ENCODE results near the gene TRIB2.

Gene TRIB2

GRCh38 chr2:12708508-12709206 lies 8.1 kb upstream of the TRIB2 start:
- POLR2A ChIA-PET, result no interaction called here
- CTCF ChIA-PET, result interaction anchor here (1.4 kb wide), 1 partner anchor 8 kb away, joined by 3 read pairs; the partner anchor contains the start of gene TRIB2
- DNase-seq (ENCODE audit: extremely low spot score), result no peak
- TF ChIP-seq L3MBTL2 (conservative IDR thresholded peaks at IDR 0.05) (no peak), ZNF384 (IDR thresholded peaks at IDR 0.05) (no peak), SP1 (IDR thresholded peaks at IDR 0.05) (no peak), HDGF (IDR thresholded peaks at IDR 0.05; ENCODE audit: borderline replicate concordance) (no peak), ELF4 (IDR thresholded peaks at IDR 0.05) (no peak), NFRKB (IDR thresholded peaks at IDR 0.05) (no peak), TARDBP (IDR thresholded peaks at IDR 0.05) (no peak), FOXM1 (IDR thresholded peaks at IDR 0.05; ENCODE audit: borderline replicate concordance) (no peak), SUZ12 (IDR thresholded peaks at IDR 0.05) (no peak), ARNT (IDR thresholded peaks at IDR 0.05) (no peak), PKNOX1 (IDR thresholded peaks at IDR 0.05) (no peak), FOXK2 (IDR thresholded peaks at IDR 0.05) (no peak), LEF1 (IDR thresholded peaks at IDR 0.05; ENCODE audit: borderline replicate concordance) (no peak), BHLHE40 (IDR thresholded peaks at IDR 0.05; ENCODE audit: borderline replicate concordance) (no peak), CTBP1 (IDR thresholded peaks at IDR 0.05; ENCODE audit: borderline replicate concordance) (no peak), FOXA1 (IDR thresholded peaks at IDR 0.05) (no peak)

DNA sequence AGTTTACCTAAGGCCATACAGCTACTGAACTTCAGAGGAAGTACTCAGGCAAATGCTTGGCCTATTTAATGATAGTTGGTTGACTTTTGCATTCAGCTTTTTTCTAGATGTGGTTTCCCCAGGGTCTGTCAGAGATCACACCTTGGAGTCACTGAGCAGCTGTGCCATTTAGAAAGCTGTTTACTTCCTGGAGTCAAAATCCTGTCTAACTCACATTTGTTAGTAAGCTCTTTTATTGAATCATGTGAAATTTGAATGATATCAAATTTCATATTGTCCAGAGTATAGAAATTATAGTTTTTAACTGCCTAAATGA lies 7.6 kb upstream of the TRIB2 start:
- ChIA-PET CTCF (no interaction called here), POLR2A (no interaction called here)
- DNase-seq (ENCODE audit: extremely low spot score), result no peak
- TF ChIP-seq FOXA1 (IDR thresholded peaks at IDR 0.05) (no peak), NFRKB (IDR thresholded peaks at IDR 0.05) (no peak), LEF1 (IDR thresholded peaks at IDR 0.05; ENCODE audit: borderline replicate concordance) (no peak), TARDBP (IDR thresholded peaks at IDR 0.05) (no peak)

- ChIA-PET POLR2A (no interaction called here), CTCF (no interaction called here)
- no peak for DNase-seq (ENCODE audit: extremely low spot score)
- TF ChIP-seq LEF1 (IDR thresholded peaks at IDR 0.05; ENCODE audit: borderline replicate concordance) (no peak), CTBP1 (IDR thresholded peaks at IDR 0.05; ENCODE audit: borderline replicate concordance) (no peak), FOXM1 (IDR thresholded peaks at IDR 0.05; ENCODE audit: borderline replicate concordance) (no peak), NFRKB (IDR thresholded peaks at IDR 0.05) (no peak), FOXK2 (IDR thresholded peaks at IDR 0.05) (no peak), HDGF (IDR thresholded peaks at IDR 0.05; ENCODE audit: borderline replicate concordance) (no peak), SUZ12 (IDR thresholded peaks at IDR 0.05) (no peak), PKNOX1 (IDR thresholded peaks at IDR 0.05) (no peak), ARNT (IDR thresholded peaks at IDR 0.05) (no peak), FOXA1 (IDR thresholded peaks at IDR 0.05) (no peak), SP1 (IDR thresholded peaks at IDR 0.05) (no peak), ZNF384 (IDR thresholded peaks at IDR 0.05) (no peak)
Observed at GRCh38 chr2:12710301-12710700, 6.4 kb upstream of the TRIB2 start.

GRCh38 chr2:12711339-12711738 lies 5.4 kb upstream of the TRIB2 start:
- no peak for DNase-seq (ENCODE audit: extremely low spot score)
- CTCF ChIA-PET, result interaction anchor here (0.6 kb wide), 1 partner anchor 147 kb away, joined by 4 read pairs; no protein-coding TSS in a partner anchor
- POLR2A ChIA-PET, result no interaction called here
- no peak for TF ChIP-seq LEF1 (IDR thresholded peaks at IDR 0.05; ENCODE audit: borderline replicate concordance)

- no peak for DNase-seq (ENCODE audit: extremely low spot score)
- CTCF ChIA-PET, result interaction anchor here (0.7 kb wide), 1 partner anchor 31 kb away, joined by 3 read pairs; no protein-coding TSS in a partner anchor
- TF ChIP-seq CTBP1 (IDR thresholded peaks at IDR 0.05; ENCODE audit: borderline replicate concordance) (no peak), HDGF (IDR thresholded peaks at IDR 0.05; ENCODE audit: borderline replicate concordance) (no peak), ELF4 (IDR thresholded peaks at IDR 0.05) (no peak), L3MBTL2 (conservative IDR thresholded peaks at IDR 0.05) (no peak), PKNOX1 (IDR thresholded peaks at IDR 0.05) (no peak), TARDBP (IDR thresholded peaks at IDR 0.05) (no peak), FOXM1 (IDR thresholded peaks at IDR 0.05; ENCODE audit: borderline replicate concordance) (no peak), FOXA1 (IDR thresholded peaks at IDR 0.05) (no peak), ZNF384 (IDR thresholded peaks at IDR 0.05) (no peak), LEF1 (IDR thresholded peaks at IDR 0.05; ENCODE audit: borderline replicate concordance) (no peak), ARNT (IDR thresholded peaks at IDR 0.05) (no peak), SP1 (IDR thresholded peaks at IDR 0.05) (no peak), BHLHE40 (IDR thresholded peaks at IDR 0.05; ENCODE audit: borderline replicate concordance) (no peak), NFRKB (IDR thresholded peaks at IDR 0.05) (no peak)
- POLR2A ChIA-PET, result no interaction called here
Observed at GRCh38 chr2:12712881-12713280, 3.9 kb upstream of the TRIB2 start.

DNA sequence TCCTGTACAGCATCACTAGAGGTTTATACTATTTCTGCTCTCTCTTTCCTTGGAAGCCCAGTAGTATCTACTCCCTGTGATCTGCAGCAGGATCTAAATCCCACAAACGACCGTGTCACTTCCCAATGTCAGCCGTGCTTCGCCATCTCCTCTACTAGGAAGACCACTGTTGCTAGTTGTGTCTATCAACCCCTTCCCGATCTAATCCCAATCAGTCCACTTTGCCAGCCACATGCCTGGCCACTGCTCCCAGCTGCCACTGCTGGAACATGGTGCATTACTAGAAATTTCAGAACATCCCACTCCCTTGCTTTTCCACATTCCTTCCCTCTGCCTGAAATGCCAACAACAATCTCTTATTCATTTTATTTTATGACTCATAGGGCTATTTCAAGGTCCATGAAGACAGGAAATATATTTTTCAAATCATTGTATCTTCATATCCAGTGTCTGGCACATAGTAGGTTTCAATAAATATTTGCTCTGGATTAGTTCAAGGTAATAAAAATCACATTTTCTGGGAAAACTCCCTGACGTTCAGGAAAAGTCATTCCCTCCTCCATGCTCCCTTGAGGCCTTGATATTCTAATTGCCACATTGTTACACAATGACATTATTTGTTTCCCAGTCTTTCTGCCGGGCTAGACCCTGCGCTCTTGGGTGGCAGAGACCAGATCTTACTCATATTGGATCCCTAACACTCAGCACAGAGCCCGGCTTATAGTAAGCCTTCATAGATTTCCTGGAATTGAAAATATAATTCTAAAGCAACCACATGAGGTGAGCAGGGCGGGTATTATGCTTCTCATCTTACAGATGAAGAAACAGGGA lies 2.1 kb upstream of the TRIB2 start:
- CTCF ChIA-PET, result interaction anchor here (0.6 to 1.8 kb wide), 4 partner anchors 15 to 389 kb away, joined by 3 to 5 read pairs (median 4); no protein-coding TSS in a partner anchor
- POLR2A ChIA-PET, result interaction anchor here (1.8 kb wide), 1 partner anchor 158 kb away, joined by 5 read pairs; no protein-coding TSS in a partner anchor
- no peak for DNase-seq (ENCODE audit: extremely low spot score)
- TF ChIP-seq ELF4 (IDR thresholded peaks at IDR 0.05) (no peak), FOXA1 (IDR thresholded peaks at IDR 0.05) (no peak), HDGF (IDR thresholded peaks at IDR 0.05; ENCODE audit: borderline replicate concordance) (no peak), TARDBP (IDR thresholded peaks at IDR 0.05) (no peak), SUZ12 (IDR thresholded peaks at IDR 0.05) (no peak), PKNOX1 (IDR thresholded peaks at IDR 0.05) (no peak), ARNT (IDR thresholded peaks at IDR 0.05) (no peak), ZNF384 (IDR thresholded peaks at IDR 0.05) (no peak), CTBP1 (IDR thresholded peaks at IDR 0.05; ENCODE audit: borderline replicate concordance) (no peak), LEF1 (IDR thresholded peaks at IDR 0.05; ENCODE audit: borderline replicate concordance) (no peak), NFRKB (IDR thresholded peaks at IDR 0.05) (no peak), L3MBTL2 (conservative IDR thresholded peaks at IDR 0.05) (no peak), FOXM1 (IDR thresholded peaks at IDR 0.05; ENCODE audit: borderline replicate concordance) (no peak), FOXK2 (IDR thresholded peaks at IDR 0.05) (no peak), SP1 (IDR thresholded peaks at IDR 0.05) (no peak), BHLHE40 (IDR thresholded peaks at IDR 0.05; ENCODE audit: borderline replicate concordance) (no peak)
